Mucosa of stomach (tissue), 1 donor: ENCODE results near the gene STEAP4.

Experiments used
- H3K27me3 ChIP-seq: one replicate; pipeline ENCODE4 v1.7.0; 2013; ENCODE audit warnings: mild to moderate bottlenecking, low read length; ENCODE audit not compliant: control insufficient read depth, insufficient read depth
- H3K36me3 ChIP-seq: one replicate; pipeline ENCODE4 v1.7.0; 2013; ENCODE audit warnings: low read length; ENCODE audit not compliant: control insufficient read depth, insufficient read depth
- H3K4me1 ChIP-seq: one replicate; pipeline ENCODE4 v1.7.0; 2013; ENCODE audit warnings: mild to moderate bottlenecking, low read length; ENCODE audit not compliant: control insufficient read depth, insufficient read depth
- H3K4me3 ChIP-seq: one replicate; pipeline ENCODE4 v1.7.0; 2013; ENCODE audit warnings: low read length
- H3K9ac ChIP-seq: one replicate; pipeline ENCODE4 v1.7.0; 2013; ENCODE audit warnings: mild to moderate bottlenecking, low read length, moderate library complexity
- H3K9me3 ChIP-seq: one replicate; pipeline ENCODE4 v1.7.0; 2013; ENCODE audit warnings: mild to moderate bottlenecking, low read length, moderate library complexity; ENCODE audit not compliant: control insufficient read depth
- donor health status: Pancreatic carcinoma.

STEAP4 gene

GRCh38 chr7:88226886-88227516 is 79.7 kb downstream of the STEAP4 start:
- Histone ChIP-seq H3K27me3 (no peaks in the 10 kb centered on the region), H3K9me3 (no peaks in the 10 kb centered on the region), H3K4me1 (peaks cover 12% of the 10 kb centered on the region), H3K36me3 (no peaks in the 10 kb centered on the region), H3K9ac (no peak overlapping the region), H3K4me3 (no peak overlapping the region)

- no peak overlapping the region for H3K9ac ChIP-seq
- no peak overlapping the region for H3K4me3 ChIP-seq
- H3K27me3 ChIP-seq, result no peaks in the 10 kb centered on the region
- no peaks in the 10 kb centered on the region for H3K36me3 ChIP-seq
- no peaks in the 10 kb centered on the region for H3K9me3 ChIP-seq
- peaks cover 13% of the 10 kb centered on the region for H3K4me1 ChIP-seq
Measured at GRCh38 chr7:88226201-88226600, 80.5 kb downstream of the STEAP4 start.

DNA sequence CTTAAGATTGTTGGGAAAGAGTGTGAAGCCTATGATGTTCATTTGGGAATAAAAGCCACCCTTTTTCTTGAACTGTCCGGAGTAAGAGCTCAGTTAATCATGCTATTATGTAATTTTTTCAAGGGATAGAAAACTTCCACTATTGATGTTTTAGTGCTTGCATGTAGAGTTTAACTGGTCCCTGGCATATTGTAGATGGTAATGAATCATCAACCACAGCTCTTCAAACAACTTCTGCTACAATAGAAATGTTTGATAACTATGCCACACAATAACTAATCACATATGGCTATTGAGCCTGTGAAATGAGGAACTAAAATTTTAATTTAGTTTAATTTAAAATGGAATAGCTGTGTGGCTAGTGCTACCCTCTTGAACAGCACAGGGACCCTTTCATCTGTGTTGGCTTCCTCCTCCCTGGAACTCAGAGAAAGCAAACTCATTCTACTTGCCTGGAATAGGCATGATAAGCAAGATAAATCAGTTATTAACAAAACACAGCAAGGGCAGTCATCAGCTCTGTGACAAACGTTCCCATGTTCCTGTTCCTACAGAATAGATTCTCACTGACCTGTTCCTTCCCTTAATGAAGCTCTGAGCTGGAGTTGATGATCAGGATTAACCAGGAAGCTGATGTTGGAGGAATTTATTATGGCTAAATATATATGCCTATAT is 82.0 kb downstream of the STEAP4 start:
- H3K4me3 ChIP-seq, result no peak overlapping the region
- no peaks in the 10 kb centered on the region for H3K9me3 ChIP-seq
- H3K9ac ChIP-seq, result no peak overlapping the region

GRCh38 chr7:88223265-88223664 is 83.4 kb downstream of the STEAP4 start:
- no peak overlapping the region for H3K9ac ChIP-seq
- H3K36me3 ChIP-seq, result no peaks in the 10 kb centered on the region
- no peak overlapping the region for H3K4me3 ChIP-seq
- H3K27me3 ChIP-seq, result no peaks in the 10 kb centered on the region
- H3K4me1 ChIP-seq, result peaks cover 20% of the 10 kb centered on the region
- no peaks in the 10 kb centered on the region for H3K9me3 ChIP-seq

More for the DNA sequence above, 82.0 kb downstream of the STEAP4 start:
- Histone ChIP-seq H3K36me3 (no peaks in the 10 kb centered on the region), H3K4me1 (peaks cover 18% of the 10 kb centered on the region), H3K27me3 (no peaks in the 10 kb centered on the region)
